Cerebellar nuclear complex (tissue), 1 donor: ENCODE data around the gene ALK.

Source experiments
- DNase-seq, 2 experiments: peaks; one replicate each; lab custom pipeline; 2025; lab: John Stamatoyannopoulos, UW

The ALK gene

DNA sequence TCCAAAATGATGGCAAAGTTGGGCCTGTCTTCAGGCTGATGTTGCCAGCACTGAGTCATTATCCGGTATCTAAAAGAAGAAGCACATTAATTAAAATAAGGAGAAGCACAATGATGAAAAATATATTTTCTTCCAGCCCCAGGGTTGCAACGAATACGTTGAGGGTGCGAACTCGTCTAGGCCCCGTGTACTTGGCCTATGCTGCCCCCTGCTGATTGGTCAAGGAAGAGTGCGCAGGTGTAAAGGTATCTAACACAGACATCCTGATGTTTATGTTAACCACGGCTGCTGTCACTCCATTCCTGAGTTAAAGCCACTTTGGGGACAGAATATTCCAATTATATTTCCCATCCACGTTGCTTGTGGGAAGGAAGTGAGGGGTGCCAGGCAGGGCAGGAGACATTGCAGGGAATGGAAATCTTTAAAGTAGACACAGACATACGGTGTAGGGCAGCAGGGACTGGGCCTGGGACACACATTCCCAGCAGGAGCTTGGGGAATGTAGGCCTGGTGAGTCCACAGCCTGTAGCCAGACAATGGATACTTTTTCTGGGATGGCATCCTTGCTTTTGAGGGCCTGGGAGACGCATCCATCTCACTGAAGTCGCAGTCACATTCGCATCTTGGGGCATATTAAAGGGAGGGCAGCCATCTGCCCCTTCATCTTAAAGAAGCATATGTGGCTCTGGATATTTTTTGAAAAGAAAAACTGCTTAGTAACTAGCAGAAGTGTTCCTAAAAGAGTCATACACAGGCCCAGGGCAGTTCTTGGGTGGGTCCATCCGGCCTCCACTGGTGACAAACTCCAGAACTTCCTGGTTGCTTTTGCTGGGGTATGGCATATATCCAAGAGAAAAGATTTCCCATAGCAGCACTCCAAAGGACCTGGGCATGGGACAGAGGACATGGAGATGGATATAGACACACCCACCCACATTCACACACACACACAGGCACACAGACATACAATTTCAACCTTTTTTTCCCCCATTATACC, 724.3 kb downstream of the ALK start:
- no peak for DNase-seq

DNA sequence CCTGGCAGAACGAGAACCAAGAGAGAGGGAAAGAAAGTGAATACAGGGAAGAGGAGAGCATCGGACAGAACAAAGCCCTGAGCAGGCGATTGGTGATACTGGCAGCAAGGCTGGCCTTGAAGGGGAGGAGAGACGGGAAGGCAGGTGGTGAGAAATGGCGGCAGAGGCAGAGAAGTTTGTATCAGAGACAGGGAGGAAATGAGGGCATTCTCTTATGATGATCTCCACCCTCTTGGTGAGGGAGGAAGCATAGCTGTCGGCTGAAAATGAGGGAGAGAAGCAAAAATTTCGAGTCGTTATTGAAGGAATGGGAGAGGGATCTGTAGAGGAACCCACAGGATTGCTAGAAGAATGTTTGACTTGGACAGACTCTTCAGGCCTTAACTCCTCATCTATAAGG, 725.6 kb downstream of the ALK start:
- DNase-seq: no peak

- DNase-seq: no peak
These were observed 727.7 kb downstream of the ALK start for GRCh38 chr2:29193681-29194080.

- DNase-seq: no peak
These were observed 728.3 kb downstream of the ALK start for GRCh38 chr2:29193111-29193510.

- no peak for DNase-seq
These were observed 728.9 kb downstream of the ALK start for GRCh38 chr2:29192526-29192925.

DNA sequence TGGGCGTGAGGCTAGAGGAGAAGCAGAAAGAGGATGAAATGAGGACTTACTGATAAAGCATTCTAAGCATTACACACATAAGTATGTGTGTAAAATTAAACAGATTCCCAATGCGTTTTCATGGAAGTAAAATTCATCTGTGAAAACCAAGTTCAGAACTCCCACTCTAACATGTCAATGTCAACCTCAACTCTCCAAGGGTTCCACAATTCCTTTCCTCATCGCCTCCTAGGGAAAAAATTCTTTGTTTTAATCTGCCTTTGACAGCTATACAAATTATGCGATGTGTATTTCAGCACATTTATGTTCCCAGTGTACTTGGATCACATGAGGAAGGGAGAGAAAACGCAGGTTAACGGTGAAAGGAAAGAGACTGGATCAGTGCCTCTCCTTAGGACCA, 729.6 kb downstream of the ALK start:
- no peak for DNase-seq

- DNase-seq: no peak
These were observed 732.3 kb downstream of the ALK start for GRCh38 chr2:29189052-29189451.

GRCh38 chr2:29187926-29188325, 733.5 kb downstream of the ALK start:
- DNase-seq: no peak

DNA sequence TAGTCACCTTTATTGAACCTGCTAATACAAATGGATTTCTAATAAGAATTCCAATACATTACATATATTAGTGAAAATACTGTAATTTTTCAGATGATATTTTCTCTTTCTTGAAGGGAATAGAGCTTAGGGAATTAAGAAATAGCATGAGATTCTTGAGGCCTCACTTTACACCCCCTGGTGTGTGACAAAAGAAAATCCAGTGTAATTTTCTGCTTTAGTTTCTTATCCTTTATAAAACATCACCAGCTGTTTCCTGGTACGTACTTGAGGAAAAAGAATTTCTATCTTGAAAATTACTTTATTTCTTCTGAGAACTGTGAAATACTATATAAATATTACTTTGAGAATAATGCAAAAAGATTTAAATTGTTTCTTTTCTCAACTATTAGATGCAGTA, 734.6 kb downstream of the ALK start:
- no peak for DNase-seq

GRCh38 chr2:29184531-29184930, 736.9 kb downstream of the ALK start:
- no peak for DNase-seq

GRCh38 chr2:29182920-29183319, 738.5 kb downstream of the ALK start:
- no peak for DNase-seq

DNA sequence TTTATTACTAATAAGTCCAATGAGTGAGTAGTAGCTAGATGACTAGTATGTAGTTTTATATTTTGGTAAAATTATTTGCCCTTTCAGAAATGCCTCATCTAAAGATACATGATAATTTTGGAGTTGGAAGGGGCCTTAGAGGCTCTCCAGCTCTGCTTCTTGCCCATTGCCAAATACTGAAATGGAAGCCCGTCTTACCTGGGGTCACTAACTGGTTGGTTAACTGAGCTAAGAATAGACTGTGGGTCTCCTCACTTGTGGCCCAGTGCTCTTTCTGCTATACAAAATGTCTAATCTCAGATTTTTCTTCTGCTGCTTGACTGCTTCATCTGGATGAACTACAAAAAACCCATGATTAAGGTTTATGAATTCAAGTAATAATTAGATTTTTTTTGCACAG, 739.1 kb downstream of the ALK start:
- no peak for DNase-seq

DNA sequence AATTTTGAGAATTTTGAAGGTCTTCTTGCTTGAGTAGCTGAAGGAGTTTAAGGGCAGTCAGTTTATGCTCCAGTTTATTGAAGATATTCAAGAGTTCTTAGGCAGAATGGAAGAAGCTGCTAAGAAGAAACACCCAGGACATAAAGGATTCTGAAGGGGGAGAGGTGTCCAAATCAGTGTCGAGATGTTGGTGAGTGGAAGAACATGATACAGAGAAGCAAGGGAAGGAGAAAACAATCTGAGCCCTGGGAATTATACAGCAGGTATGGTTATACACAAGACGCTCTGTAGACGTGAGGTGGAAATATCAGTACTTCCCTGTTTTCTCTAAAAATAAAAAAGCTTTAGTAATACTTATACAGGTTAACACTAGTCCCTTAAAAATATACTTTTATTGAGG, 746.0 kb downstream of the ALK start:
- no peak for DNase-seq

DNA sequence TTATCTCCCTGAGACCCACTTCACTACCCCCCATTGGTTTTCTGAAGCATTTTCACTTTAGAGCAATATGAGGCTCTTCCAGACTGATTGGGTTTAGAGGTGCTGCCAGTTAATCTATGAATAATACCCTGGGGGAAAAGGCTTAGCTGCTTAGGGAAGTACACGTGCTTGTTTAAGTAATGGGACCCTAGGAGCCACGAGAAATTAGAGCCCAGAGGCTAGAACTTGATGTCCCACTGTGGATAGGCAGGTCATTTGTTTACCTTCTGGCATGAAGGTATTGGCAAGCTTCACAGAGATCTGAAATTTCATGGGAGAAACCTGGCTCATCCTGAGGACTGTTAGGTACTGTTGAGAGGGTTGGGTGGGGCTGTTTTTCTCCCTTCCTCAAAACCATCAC, 746.4 kb downstream of the ALK start:
- DNase-seq: no peak

DNA sequence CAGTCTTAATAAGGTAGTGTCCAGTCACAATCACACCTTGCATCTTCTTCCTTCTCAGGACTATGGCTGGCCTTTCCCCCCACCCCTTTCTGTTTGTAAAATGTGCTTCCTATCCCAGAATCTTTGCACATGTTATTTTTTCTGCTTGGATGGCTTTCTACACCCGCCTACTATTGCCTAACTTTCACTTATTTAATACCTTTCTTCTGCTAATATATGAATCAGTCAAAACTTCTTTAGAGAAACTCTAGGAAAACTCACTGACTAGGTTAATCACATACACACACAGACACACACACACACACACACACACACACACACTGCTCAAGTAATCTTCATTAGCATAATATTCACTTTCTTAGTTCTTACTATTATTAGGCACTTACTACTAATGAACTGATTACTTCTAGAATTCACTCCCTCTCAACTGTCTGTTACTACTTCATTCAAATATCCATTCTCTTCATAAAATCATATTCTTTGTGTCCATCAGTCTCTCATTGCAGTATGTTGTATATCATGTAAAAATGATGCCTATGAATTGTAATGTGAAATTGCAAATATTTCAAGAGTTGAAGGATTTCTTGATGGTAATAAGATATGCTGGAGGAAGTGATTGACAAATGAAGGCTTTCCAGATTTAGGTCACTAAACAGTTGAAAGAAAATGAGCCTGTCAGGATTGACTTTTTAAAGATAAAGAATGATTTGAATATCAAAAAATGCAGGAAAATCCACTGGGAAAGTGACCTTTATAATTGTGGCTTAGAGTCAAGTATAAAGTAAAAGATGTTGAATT, 754.9 kb downstream of the ALK start:
- DNase-seq: no peak

DNA sequence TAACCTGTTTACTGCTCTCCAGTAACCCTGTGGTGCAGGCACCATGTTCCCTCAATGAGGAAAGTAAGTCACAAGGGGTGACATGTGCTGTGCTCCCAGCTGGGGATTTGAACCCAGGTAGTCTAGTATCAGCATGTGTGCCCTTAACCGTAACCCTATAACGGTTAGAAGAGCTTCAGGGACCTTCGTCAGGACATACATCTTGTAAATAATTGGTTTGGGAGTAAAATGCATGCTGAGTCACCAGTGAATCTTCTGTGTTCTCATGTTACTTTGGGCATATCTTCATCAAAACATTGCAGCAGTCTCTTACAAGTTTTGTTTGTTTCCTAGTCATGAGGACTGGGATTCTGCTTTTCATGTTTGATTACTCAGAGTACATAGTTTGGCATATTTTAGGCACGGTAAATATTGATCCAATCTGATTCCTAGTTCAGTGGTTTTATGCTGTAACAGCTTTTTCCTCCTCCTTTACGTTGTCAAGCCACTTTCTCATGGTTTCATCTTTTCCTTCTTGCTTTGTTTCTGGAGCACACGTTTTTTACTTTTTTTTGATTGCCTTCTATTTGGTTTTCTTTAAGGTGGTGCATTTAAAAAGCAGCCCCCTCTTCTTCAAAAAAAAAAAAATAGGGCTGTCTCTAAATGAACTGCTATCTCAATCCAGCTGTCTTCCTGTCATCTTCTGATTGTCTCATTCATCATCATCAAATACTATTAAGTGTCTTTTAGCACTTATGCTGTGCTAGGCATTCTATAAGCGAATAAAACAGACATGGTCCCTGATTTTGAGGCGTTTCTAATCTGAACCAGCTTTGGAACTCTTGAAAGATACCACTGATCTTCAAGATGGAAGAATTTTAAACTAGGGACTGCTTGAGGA, 755.8 kb downstream of the ALK start:
- no peak for DNase-seq

- DNase-seq: no peak
These were observed 757.1 kb downstream of the ALK start for GRCh38 chr2:29164091-29164846.

DNA sequence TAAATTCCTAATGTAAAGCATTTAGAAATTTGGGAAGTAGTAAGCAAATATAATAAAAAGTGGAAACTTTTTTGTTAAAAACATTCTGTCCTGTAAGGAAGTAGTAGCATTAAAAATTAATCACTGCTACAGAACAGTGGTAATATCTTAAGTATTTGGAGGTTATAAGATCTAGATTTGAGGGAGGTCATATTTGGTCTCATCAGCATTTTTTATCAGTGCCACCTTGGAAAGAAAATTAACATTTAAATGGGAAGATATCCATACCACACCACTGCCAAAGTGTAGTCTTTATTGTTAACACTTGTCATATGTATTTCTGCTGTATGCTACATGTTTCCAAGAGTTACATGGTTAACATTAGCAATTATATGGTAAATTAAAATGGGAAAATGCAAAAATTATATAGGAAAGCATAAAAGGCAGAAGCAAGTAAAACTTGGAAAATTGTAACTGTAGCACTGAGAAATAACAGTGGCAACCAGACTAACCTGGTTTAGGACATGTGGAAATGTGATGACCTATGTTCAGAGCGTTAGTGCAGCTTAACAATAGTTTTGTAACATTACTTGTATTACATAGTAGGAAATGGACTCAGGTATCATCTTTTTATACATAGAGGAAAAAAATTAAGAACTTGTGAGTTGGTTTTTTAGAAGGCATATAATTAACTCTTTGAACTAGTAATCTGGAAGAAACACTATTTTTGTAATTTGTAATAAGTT, 759.0 kb downstream of the ALK start:
- no peak for DNase-seq

DNA sequence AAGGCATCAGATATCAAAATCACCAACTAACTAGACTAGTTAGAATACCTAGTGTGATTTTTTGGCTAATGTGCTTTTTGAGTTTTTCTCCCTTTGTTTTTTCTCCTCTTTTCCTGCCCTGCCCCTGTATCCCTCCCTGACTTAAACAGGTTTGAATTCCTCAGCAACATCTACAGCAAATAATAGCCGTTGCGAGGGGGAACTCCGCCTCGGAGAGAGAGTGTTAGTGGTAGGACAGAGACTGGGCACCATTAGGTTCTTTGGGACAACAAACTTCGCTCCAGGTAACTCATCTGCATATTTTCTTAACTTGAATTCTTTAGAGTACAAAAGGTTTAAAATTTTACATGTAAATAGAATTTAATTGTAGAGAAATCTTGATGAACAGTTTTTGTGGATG, 761.2 kb downstream of the ALK start:
- DNase-seq: no peak

DNA sequence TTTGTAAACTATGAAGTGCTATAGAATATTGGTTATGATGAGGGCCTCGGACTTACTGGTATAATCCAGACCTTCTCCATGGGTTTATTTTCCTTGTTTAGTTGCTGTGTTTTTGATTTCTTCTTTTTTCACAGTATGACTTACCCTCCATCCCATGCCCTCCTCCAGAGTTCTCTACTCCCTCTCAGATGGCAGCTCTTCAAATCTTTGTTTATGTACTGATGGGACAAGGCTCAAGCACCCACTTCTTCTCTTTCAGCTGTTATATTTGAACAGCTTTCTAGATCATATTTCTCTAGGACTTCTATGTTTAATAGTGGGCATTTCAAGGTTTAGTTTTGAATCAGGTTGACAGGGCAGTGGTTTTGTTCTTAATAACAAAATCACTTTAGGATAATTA, 762.3 kb downstream of the ALK start:
- no peak for DNase-seq

- DNase-seq: no peak
These were observed 764.3 kb downstream of the ALK start for GRCh38 chr2:29157131-29157530.
